Central memory CD8-positive, alpha-beta T cell (primary cell): ENCODE measurements around the gene SLC7A6.

ENCODE experiments used
- ATAC-seq: fragments of 150-1000 bp; cut with Tn5 transposase; replicated peaks from 2 replicates; pipeline ENCODE4 v1.10.0; 2022; ENCODE audit warnings: mild to moderate bottlenecking, moderate FRiP score, moderate number of reproducible peaks; ENCODE audit not compliant: poor library complexity, severe bottlenecking; ENCODE audit errors: extremely low read depth
- DNase-seq, 2 donors: peaks; one replicate each; pipeline ENCODE4 v3.0.0; 2021; ENCODE audit warnings: low spot score in 2 of 2
- H3K27ac Mint-ChIP-seq: one replicate; pipeline ENCODE4 v1.8.0; 2022; ENCODE audit warnings: low read depth, mild to moderate bottlenecking, moderate library complexity, mixed read lengths
- H3K27me3 Mint-ChIP-seq: one replicate; pipeline ENCODE4 v1.8.0; 2022; ENCODE audit warnings: mixed read lengths
- H3K36me3 Mint-ChIP-seq: one replicate; pipeline ENCODE4 v1.8.0; 2022; ENCODE audit warnings: mild to moderate bottlenecking, moderate library complexity, mixed read lengths; ENCODE audit not compliant: insufficient read depth
- H3K4me1 Mint-ChIP-seq: one replicate; pipeline ENCODE4 v1.8.0; 2022; ENCODE audit warnings: mixed read lengths
- H3K4me3 Mint-ChIP-seq: one replicate; pipeline ENCODE4 v1.8.0; 2022; ENCODE audit warnings: mild to moderate bottlenecking, moderate library complexity, mixed read lengths
- H3K9me3 Mint-ChIP-seq: one replicate; pipeline ENCODE4 v1.8.0; 2022; ENCODE audit warnings: mixed read lengths

The SLC7A6 gene

GRCh38 chr16:68229431-68230175 lies 34.7 kb upstream of the SLC7A6 start:
- Mint-ChIP-seq H3K36me3 (peaks cover 35% of the 10 kb centered on the region), H3K27ac (no peak overlapping the region), H3K9me3 (no peaks in the 10 kb centered on the region), H3K27me3 (no peaks in the 10 kb centered on the region), H3K4me1 (peaks cover 8% of the 10 kb centered on the region), H3K4me3 (no peak overlapping the region)
- DNase-seq (peak in 1 of 2 donors; percentile 38), ATAC-seq (no peak)

- no peak for DNase-seq
- no peak for ATAC-seq
- Mint-ChIP-seq H3K4me1 (peaks cover 12% of the 10 kb centered on the region), H3K27me3 (no peaks in the 10 kb centered on the region), H3K27ac (peak overlapping the region; percentile 46), H3K36me3 (peaks cover 37% of the 10 kb centered on the region), H3K9me3 (no peaks in the 10 kb centered on the region), H3K4me3 (no peak overlapping the region)
Observed at GRCh38 chr16:68230176-68230571, 34.2 kb upstream of the SLC7A6 start.

- Mint-ChIP-seq H3K9me3 (no peaks in the 10 kb centered on the region), H3K27me3 (no peaks in the 10 kb centered on the region), H3K4me1 (peaks cover 6% of the 10 kb centered on the region), H3K36me3 (peaks cover 34% of the 10 kb centered on the region), H3K4me3 (no peak overlapping the region), H3K27ac (peak overlapping the region; percentile 62)
- DNase-seq (no peak), ATAC-seq (no peak)
Observed at GRCh38 chr16:68230956-68231355, 33.4 kb upstream of the SLC7A6 start.

- no peak for DNase-seq
- ATAC-seq, result no peak
- Mint-ChIP-seq H3K27ac (peak overlapping the region; percentile 62), H3K36me3 (peaks cover 36% of the 10 kb centered on the region), H3K4me3 (no peak overlapping the region), H3K27me3 (no peaks in the 10 kb centered on the region), H3K9me3 (no peaks in the 10 kb centered on the region), H3K4me1 (peaks cover 7% of the 10 kb centered on the region)
Observed at GRCh38 chr16:68231384-68232136, 32.8 kb upstream of the SLC7A6 start.

- peaks cover 39% of the 10 kb centered on the region for H3K36me3 Mint-ChIP-seq
- H3K27me3 Mint-ChIP-seq, result no peaks in the 10 kb centered on the region
- no peak for ATAC-seq
- no peak for DNase-seq
- peaks cover 13% of the 10 kb centered on the region for H3K4me1 Mint-ChIP-seq
- H3K9me3 Mint-ChIP-seq, result no peaks in the 10 kb centered on the region
- H3K4me3 Mint-ChIP-seq, result peak overlapping the region; percentile 18
- H3K27ac Mint-ChIP-seq, result peak overlapping the region; percentile 62
Observed at GRCh38 chr16:68232335-68232734, 32.0 kb upstream of the SLC7A6 start.

- ATAC-seq (no peak), DNase-seq (no peak)
- H3K9me3 Mint-ChIP-seq, result no peaks in the 10 kb centered on the region
- peak overlapping the region; percentile 18 for H3K4me3 Mint-ChIP-seq
- H3K4me1 Mint-ChIP-seq, result peaks cover 20% of the 10 kb centered on the region
- peak overlapping the region; percentile 35 for H3K27ac Mint-ChIP-seq
- H3K36me3 Mint-ChIP-seq, result peaks cover 44% of the 10 kb centered on the region
- H3K27me3 Mint-ChIP-seq, result no peaks in the 10 kb centered on the region
Observed at GRCh38 chr16:68233085-68233834, 31.1 kb upstream of the SLC7A6 start.

GRCh38 chr16:68233835-68234187 lies 30.5 kb upstream of the SLC7A6 start:
- Mint-ChIP-seq H3K27me3 (no peaks in the 10 kb centered on the region), H3K4me1 (peaks cover 23% of the 10 kb centered on the region), H3K4me3 (no peak overlapping the region), H3K9me3 (no peaks in the 10 kb centered on the region), H3K27ac (no peak overlapping the region), H3K36me3 (peaks cover 47% of the 10 kb centered on the region)
- DNase-seq (no peak), ATAC-seq (no peak)

- Mint-ChIP-seq H3K27me3 (no peaks in the 10 kb centered on the region), H3K27ac (no peak overlapping the region), H3K4me1 (peaks cover 26% of the 10 kb centered on the region), H3K9me3 (no peaks in the 10 kb centered on the region), H3K36me3 (peaks cover 49% of the 10 kb centered on the region), H3K4me3 (peak overlapping the region; percentile 22)
- ATAC-seq (no peak), DNase-seq (no peak)
Observed at GRCh38 chr16:68234188-68235107, 29.9 kb upstream of the SLC7A6 start.

GRCh38 chr16:68235108-68235886 lies 29.0 kb upstream of the SLC7A6 start:
- no peak overlapping the region for H3K4me3 Mint-ChIP-seq

GRCh38 chr16:68235887-68236136 lies 28.5 kb upstream of the SLC7A6 start, which contains the start of gene ESRP2:
TSS of gene ESRP2 (minus strand) at chr16:68236127. CDS start at chr16:68236045, 82 bp downstream.
- DNase-seq (no peak), ATAC-seq (no peak)
- Mint-ChIP-seq H3K27me3 (no peaks in the 10 kb centered on the region), H3K4me3 (peak within 1 kb of the TSS; percentile 97), H3K36me3 (peaks cover 45% of the 10 kb centered on the region), H3K9me3 (no peaks in the 10 kb centered on the region), H3K27ac (peak within 1 kb of the TSS; percentile 97), H3K4me1 (peaks cover 26% of the 10 kb centered on the region)

More at GRCh38 chr16:68235108-68235886, 29.0 kb upstream of the SLC7A6 start:
- peaks cover 47% of the 10 kb centered on the region for H3K36me3 Mint-ChIP-seq
- no peaks in the 10 kb centered on the region for H3K27me3 Mint-ChIP-seq
- ATAC-seq, result no peak
- DNase-seq, result no peak
- H3K27ac Mint-ChIP-seq, result no peak overlapping the region
- H3K4me1 Mint-ChIP-seq, result peaks cover 26% of the 10 kb centered on the region
- no peaks in the 10 kb centered on the region for H3K9me3 Mint-ChIP-seq

- H3K27ac Mint-ChIP-seq, result peak overlapping the region; percentile 97
- H3K36me3 Mint-ChIP-seq, result peaks cover 42% of the 10 kb centered on the region
- DNase-seq (no peak), ATAC-seq (no peak)
- no peaks in the 10 kb centered on the region for H3K27me3 Mint-ChIP-seq
- peaks cover 26% of the 10 kb centered on the region for H3K4me1 Mint-ChIP-seq
- no peaks in the 10 kb centered on the region for H3K9me3 Mint-ChIP-seq
- peak overlapping the region; percentile 97 for H3K4me3 Mint-ChIP-seq
Observed at GRCh38 chr16:68236137-68236825, 28.0 kb upstream of the SLC7A6 start.
